Anterior cingulate cortex (tissue), 58 donors: ENCODE results near the gene NPTX2.

Experiments used
- DNase-seq, 58 donors: peaks; one replicate each; lab custom pipeline; 2025; lab: John Stamatoyannopoulos, UW

NPTX2 gene

GRCh38 chr7:98647326-98647725 lies 30.2 kb downstream of the NPTX2 start:
- DNase-seq = no peak

DNA sequence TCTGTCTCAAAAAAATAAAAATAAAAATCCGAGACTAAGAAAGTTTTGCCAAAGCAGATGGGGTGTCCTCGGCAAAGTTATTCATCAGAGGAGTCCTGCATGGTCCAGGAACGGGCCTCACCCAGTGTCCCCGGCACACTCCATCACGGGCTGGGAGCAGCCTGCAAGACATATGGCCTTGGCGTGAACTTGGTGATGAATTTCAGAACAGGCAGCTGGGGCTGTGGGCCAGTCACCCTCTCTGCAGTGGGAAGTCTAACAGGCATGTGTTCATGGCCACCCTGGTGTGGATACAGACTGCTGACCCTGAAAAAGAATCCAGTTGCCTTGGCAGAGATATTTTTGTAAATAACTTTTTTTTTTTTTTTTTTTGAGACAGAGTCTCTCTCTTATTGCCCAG lies 34.7 kb downstream of the NPTX2 start:
- DNase-seq = no peak

DNA sequence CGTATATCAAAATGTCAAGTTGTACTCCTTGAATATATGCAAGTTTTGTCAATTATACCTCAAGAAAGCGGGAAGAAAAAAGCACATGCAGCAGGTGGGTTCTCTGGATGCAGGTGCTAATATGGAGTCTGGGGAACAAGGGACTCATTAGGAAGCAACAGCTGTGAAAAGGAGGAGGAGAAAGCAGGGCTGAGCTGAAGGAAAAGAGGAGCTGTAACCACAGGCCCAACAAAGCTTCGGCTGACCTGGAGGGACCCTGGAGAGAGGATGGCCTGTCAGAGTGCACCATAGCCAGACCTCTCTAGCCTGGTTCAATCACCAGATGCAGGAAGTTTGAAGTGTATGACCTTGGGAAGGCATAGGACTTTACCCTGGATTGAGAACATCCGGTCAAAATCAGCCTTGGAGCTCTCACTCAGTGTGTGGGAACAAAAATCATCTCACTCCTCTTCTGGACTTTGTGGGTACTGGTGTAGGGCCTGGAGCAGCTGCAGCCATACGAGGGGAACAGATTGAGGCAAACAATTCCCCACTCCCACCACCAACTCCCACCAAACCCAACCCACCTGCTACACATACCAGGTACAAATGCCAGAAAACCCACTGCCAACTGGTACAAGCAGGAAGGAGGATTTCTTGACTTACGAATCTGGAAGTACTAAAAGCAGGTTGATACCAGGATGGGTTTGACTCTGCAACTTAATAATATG lies 36.7 kb downstream of the NPTX2 start:
- DNase-seq = no peak

GRCh38 chr7:98654524-98655272 lies 37.6 kb downstream of the NPTX2 start:
- no peak for DNase-seq

DNA sequence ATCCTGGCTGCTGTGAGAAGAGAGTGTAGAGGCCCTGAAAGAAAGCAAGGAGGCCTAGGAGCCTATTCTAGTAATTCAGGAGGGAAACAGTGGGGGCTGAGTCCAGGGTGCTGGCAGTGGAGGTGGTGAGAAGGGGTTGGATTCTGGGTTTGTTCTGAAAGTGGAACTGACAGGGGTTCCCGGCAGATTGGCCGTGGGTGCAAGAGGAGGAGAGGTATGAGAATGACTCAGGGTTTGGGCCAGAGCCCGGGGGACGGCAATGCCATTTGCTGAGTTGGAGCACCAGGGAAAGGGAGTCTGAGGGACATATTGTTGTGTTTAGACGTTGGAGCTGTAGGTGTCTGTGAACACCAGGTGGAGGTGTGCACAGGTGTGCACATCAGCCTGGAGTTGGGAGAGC lies 38.5 kb downstream of the NPTX2 start:
- DNase-seq = peak in 43 of 58 donors; percentile 1 to 82 (median 37)

GRCh38 chr7:98656899-98657298 lies 39.8 kb downstream of the NPTX2 start:
- DNase-seq = no peak

DNA sequence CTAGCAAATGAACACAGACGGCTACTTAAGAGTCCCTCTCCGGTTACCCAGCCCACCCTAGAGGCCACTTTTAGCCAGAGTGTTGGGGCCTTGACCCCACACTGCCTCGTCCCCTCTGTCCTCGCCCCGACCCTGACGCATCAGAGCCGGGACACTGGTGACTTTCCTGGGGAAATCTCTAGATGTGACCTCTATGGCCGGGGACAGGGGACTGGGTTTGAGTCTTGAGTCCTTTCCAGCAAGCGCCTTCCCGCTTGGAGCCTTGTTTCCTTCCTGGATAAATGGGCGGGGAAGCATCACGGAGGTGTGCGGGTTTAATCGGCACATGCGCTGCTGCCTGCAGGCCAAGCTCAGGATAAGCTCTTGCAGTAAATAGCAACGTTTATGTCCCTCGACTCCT lies 40.7 kb downstream of the NPTX2 start:
- DNase-seq = no peak

DNA sequence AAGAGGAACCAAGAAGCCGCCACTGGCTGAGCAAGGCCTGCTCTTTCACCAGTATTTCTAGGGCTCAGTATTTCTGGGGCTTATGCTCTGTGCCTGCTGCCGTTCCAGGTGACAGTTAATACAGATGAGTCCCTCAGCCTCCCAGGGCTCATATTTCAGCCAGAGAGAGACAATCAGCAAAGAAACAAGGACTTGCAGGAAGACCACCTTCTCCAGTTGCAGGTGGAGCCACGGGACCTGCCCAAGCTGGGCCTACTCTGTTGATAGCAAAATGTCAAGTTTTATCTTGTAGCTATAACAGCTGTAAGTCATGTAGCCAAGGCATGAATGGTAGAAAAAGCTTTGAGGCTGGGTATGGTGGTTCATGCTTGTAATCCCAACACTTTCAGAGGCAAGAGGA lies 42.7 kb downstream of the NPTX2 start:
- no peak for DNase-seq

DNA sequence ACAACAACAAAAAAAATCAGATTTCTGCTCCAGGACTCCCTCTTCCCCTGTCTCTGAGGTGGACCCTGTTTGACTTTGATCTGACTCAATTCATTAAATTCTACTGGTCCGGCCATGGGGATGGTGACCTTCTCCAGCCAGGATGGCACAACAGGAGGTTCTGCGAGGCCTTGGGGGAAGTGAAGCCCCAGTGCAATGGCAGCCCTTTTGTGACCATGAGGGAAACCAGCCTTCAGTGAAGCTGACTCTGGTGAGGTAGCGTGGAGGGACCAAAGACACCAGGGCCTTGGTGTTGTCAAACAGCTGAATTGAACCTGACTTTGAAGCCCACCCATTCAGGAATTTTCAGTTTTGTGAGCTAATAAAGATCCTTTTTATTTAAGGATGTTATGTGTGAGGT lies 44.5 kb downstream of the NPTX2 start:
- DNase-seq = no peak

GRCh38 chr7:98662289-98662688 lies 45.2 kb downstream of the NPTX2 start:
- no peak for DNase-seq

DNA sequence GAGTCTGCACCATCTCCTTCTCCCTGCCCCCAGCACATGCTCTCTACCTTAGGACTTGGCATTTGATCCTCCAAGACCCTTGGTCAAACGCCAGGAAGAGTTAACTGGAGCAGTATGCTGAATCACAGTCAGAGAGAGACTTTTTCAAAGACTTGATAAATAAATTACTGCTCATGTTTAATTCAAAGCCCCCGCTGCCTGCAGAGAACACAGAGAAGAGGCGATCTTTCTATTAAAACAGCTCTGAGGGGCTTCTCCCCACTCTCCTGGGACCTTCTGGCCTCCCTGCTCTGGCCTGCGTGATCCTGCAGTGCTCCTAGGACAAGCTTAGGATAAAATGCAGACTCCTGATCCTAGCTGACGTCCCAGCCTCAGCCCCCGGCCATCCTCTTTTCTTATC lies 47.8 kb downstream of the NPTX2 start:
- no peak for DNase-seq

DNA sequence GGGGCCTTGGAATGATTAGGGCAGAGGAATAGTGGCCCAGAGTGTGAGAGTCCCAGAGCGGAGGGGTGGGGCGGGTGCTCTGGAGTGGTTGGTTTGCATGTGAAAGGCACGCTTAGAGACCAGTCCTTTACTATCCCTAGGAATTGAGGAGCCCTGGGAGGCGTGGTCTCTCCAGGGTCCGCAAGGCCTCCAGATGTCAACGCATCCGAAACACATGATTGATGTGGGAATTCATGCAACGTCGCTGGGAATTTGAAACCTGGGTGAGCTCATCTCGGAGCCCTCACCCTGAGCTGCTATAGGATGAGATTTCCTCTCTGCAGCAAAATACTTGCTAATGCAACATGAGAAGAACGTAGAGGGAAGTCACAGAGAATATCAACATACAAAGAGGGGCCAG lies 51.2 kb downstream of the NPTX2 start:
- no peak for DNase-seq

DNA sequence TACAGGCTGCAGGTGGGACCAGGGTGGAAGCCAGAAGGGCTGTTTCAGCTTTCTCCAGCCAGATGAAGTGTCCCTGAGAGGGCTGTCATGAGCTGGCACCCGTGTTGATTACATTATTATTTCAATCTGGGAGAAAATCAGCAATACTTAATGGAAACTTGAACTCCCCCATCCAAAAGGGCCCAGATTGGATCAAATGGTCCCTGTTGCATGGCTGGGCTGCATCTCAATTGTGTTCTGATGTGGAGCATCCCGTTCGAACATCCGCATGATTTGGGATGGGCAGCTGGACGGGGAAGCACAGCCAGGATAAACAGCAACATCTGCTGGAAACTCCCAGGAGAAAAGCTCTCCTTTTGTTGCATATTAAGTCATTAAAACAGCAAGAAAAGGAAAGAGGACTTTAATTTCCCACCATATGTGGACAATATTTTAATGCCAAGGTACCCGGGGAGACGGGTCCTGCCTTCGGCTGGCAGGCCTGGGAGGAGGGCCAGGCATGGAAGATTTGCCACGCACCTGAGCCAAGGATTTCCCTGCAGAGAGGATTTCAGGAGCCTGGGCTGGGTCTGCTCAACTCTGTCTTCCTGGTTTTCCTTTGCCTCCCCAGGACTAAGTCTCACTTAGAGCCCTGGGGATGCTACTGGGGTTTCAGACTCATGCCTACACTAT lies 52.4 kb downstream of the NPTX2 start:
- no peak for DNase-seq

DNA sequence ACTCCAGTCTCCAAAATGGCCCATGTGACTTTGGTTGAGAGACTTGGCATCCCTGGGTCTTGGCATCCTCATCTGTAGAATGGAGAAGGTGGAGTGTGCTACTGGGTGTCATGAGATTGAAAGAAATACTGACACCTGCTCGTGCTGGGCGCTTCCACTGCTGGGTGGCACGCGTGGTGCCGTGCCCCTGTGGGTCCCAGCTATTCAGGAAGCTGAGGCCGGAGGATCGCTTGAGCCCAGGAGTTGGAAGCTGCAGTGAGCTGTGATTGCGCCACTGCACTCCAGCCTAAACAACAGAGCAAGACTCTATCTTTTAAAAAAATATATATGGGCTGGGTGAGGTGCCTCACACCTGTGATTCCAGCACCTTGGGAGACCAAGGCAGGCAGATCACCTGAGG lies 53.1 kb downstream of the NPTX2 start:
- DNase-seq = no peak

- no peak for DNase-seq
Observed at GRCh38 chr7:98671733-98672331, 54.7 kb downstream of the NPTX2 start.

DNA sequence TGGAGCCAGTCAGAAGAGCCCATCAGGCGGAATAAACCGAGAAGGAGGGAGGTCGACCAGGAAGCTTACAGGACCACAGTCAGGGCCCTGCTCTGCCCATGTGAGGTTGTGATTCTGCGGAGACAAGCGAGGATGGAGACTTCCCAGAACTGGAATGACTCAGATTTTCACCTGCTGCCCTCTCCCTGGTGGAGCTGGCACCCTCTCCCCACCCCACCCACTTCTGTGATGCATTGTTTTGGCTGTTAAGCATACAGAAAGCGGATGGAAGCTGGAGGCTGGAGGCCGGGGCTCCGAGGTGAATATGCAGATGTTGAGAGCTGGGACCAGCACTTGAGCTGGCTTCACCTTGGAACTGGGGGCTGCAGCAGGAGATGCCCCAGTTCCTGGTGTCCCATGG lies 57.4 kb downstream of the NPTX2 start:
- no peak for DNase-seq

- DNase-seq = no peak
Observed at GRCh38 chr7:98674881-98675280, 57.8 kb downstream of the NPTX2 start.

GRCh38 chr7:98678215-98678614 lies 61.1 kb downstream of the NPTX2 start:
- DNase-seq = no peak
